ENCODE data around the gene DNAH10. TPM values are rescaled to one million over a fixed set of nuclear protein-coding genes. Genes with fewer than 3 reads are reported as not detected.
A peak's percentile ranks its signal among the peaks of the same experiment; 100 is the strongest.

Gene DNAH10
- total and polyA plus RNA-seq, 10 of the 15 experiments (the other 5 are each of a cell fraction or from before 2014, with no cell fraction given) = 0.01 to 0.32 (median 0.06) TPM

DNA sequence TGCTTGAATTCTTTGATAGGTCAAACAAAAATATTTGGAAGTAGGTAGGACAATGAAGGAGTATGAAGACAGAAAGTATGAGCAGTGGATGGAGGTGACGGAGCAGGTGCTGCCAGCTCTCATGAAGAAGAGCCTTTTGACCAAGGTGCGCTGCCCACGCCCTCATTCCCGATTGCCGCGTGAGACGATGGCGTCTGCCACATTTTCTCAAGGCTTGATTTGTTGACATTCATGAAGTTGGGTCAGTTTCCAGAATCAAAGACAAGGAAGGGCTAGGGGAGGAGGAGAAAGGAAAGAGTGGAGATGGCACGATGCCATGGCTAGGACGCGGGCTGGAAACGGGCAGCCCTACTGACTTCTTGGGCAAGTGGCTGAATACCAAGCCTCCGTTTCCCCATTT, 37.1 kb downstream of the DNAH10 start (continued):
- no peak for TF ChIP-seq BRCA1 (IDR thresholded peaks at IDR 0.05; ENCODE audit: low read depth, low read length)
- TF ChIP-seq POLR2A (IDR thresholded peaks at IDR 0.05; ENCODE audit: low read depth, low read length) = no peak
- no peak for TF ChIP-seq RB1 (IDR thresholded peaks at IDR 0.05; ENCODE audit: borderline replicate concordance)
- TF ChIP-seq NFIC (IDR thresholded peaks at IDR 0.05; ENCODE audit: low read depth, low read length) = no peak
- TF ChIP-seq SMARCA5 (IDR thresholded peaks at IDR 0.05) = no peak

DNA sequence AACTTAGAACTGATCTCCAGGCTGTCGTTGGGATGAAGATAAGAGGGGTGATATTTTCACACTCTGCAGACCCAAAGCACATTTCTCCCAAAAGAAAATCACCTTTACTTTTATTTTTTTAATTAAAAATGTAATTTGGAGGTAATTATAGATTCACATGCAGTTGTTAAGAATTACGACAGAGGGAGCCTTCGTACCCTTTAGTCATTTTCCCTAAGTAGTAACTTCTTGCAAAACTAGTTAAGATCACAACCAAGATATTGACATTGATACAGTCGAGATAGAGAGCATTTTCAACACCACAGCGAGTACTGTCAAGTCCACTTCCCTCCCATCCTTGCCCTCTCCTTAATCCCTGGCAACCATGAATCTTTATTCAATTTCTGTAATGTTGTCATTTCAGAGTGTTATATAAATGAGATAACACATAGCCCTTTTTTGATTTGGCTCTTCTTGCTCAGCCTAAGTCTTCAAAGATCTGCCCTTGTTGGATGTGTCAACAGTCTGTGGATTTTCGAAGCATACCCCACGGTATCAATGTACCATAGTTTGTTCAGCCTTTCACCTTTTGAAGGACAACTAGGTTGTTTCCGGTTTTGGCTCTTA, 39.6 kb downstream of the DNAH10 start:
- CTCF ChIA-PET = interaction anchor here (0.7 to 1.7 kb wide), 6 partner anchors 9 to 231 kb away, joined by 3 to 11 read pairs (median 4); no protein-coding TSS in a partner anchor
- peak; percentile 41; the same call in 1 of the 3 replicates for ATAC-seq
- Histone ChIP-seq H3K4me1 (ENCODE audit: control insufficient read depth, insufficient read depth, low read length) (no peaks in the 10 kb centered on the region), H3K4me2 (ENCODE audit: control insufficient read depth, insufficient read depth) (no peak overlapping the region), H2AFZ (ENCODE audit: control insufficient read depth, low read depth, low read length) (no peak overlapping the region), H3K9ac (ENCODE audit: control insufficient read depth, insufficient read depth, low read length) (no peak overlapping the region), H3K9me3 (replicated peaks; ENCODE audit: control insufficient read depth, insufficient read depth, low read length) (no peaks in the 10 kb centered on the region), H3K27me3 (replicated peaks in 1 of 2; ENCODE audit: control insufficient read depth in 2 of 2, insufficient read depth in 2 of 2, low read length in 1 of 2) (no peaks in the 10 kb centered on the region), H3K27ac (ENCODE audit: control insufficient read depth, insufficient read depth) (no peak overlapping the region), H3K79me2 (ENCODE audit: control insufficient read depth, insufficient read depth, low read length) (no peaks in the 10 kb centered on the region), H3K36me3 (ENCODE audit: control insufficient read depth in 2 of 2, insufficient read depth in 2 of 2, low read length in 1 of 2) (no peaks in the 10 kb centered on the region), H3K4me3 (no peak overlapping the region), H4K20me1 (ENCODE audit: control insufficient read depth, insufficient read depth) (no peaks in the 10 kb centered on the region)
- SMC1A ChIA-PET (ENCODE audit: uncharacterized antibody, unreplicated experiment) = interaction anchor here (0.7 to 2.0 kb wide), 4 partner anchors 9 to 231 kb away, joined by 3 to 8 read pairs (median 4); no protein-coding TSS in a partner anchor
- POLR2A ChIA-PET = no interaction called here
- intact Hi-C loops (cut with micrococcal nuclease; ENCODE audit: unreplicated experiment) (loop anchor here (1.0 kb wide), 2 partner anchors 41 to 183 kb away; no protein-coding TSS in a partner anchor), in situ Hi-C loops (cut with MboI) (no loop called here)
- no peak for DNase-seq (ENCODE audit: low read depth, low spot score)
- FAIRE-seq = peak; percentile 35
- TF ChIP-seq NBN (IDR thresholded peaks at IDR 0.05) = no peak
- TF ChIP-seq, protein P1, sequence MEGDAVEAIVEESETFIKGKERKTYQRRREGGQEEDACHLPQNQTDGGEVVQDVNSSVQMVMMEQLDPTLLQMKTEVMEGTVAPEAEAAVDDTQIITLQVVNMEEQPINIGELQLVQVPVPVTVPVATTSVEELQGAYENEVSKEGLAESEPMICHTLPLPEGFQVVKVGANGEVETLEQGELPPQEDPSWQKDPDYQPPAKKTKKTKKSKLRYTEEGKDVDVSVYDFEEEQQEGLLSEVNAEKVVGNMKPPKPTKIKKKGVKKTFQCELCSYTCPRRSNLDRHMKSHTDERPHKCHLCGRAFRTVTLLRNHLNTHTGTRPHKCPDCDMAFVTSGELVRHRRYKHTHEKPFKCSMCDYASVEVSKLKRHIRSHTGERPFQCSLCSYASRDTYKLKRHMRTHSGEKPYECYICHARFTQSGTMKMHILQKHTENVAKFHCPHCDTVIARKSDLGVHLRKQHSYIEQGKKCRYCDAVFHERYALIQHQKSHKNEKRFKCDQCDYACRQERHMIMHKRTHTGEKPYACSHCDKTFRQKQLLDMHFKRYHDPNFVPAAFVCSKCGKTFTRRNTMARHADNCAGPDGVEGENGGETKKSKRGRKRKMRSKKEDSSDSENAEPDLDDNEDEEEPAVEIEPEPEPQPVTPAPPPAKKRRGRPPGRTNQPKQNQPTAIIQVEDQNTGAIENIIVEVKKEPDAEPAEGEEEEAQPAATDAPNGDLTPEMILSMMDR (IDR thresholded peaks at IDR 0.05 in 2 of 3, conservative IDR thresholded peaks at IDR 0.05 in 1 of 3; ENCODE audit: control insufficient read depth in 2 of 3, extremely low read depth in 1 of 3, insufficient read depth in 1 of 3, low read depth in 3 of 3, low read length in 3 of 3) = peak; percentile 41 to 55 (median 48); a peak in 5 of 6 replicates
- no peak for TF ChIP-seq TCF12 (IDR thresholded peaks at IDR 0.05; ENCODE audit: low read depth, low read length)
- peak; percentile 59 for TF ChIP-seq SMC3 (IDR thresholded peaks at IDR 0.05; ENCODE audit: borderline replicate concordance, low read length)
- TF ChIP-seq RAD21 (IDR thresholded peaks at IDR 0.05; ENCODE audit: insufficient read depth, low read depth, low read length) = peak; percentile 78
- TF ChIP-seq PBX3 (IDR thresholded peaks at IDR 0.05; ENCODE audit: insufficient replicate concordance, low read depth, low read length) = no peak
- no peak for TF ChIP-seq PML (IDR thresholded peaks at IDR 0.05; ENCODE audit: low read length)
- TF ChIP-seq LARP7 (IDR thresholded peaks at IDR 0.05) = no peak
- TF ChIP-seq MYB (IDR thresholded peaks at IDR 0.05; ENCODE audit: borderline replicate concordance, low read depth, low read length) = no peak
- BruUV-seq (replicated peaks) = no TSS peak
- RAD21 ChIA-PET (ENCODE audit: unreplicated experiment) = interaction anchor here (0.7 to 1.2 kb wide), 4 partner anchors 40 to 230 kb away, joined by 3 to 4 read pairs (median 3); no protein-coding TSS in a partner anchor
- 13% methylated on average over 8 of the region's 8 CpGs for WGBS (ENCODE audit: insufficient coverage, insufficient replicate concordance, low lambda C conversion rate, missing lambda C conversion rate)
